Measurements from ENCODE around the gene ADCY5.

ADCY5 gene

DNA sequence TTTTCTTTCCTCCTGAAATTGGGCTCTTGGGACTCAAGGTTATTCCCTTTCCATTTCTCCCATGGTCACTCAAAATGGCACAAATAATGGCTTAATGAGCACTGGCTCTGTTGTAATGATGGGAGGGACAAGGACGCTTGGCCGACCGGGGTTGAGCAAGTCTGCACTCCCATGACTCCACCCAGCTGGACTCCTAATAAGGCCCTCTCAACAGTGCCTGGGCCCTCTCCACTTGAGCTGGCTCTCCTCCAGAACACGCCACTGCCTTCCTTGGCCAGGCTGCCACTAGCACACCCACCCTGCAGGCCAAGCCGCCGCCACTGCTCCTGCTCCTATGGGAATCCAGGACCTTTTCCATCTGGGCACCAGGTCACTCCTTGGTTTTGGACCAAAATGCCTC, 42.3 kb downstream of the ADCY5 start:
- DNase-seq (ENCODE audit: low spot score) = no peak

DNA sequence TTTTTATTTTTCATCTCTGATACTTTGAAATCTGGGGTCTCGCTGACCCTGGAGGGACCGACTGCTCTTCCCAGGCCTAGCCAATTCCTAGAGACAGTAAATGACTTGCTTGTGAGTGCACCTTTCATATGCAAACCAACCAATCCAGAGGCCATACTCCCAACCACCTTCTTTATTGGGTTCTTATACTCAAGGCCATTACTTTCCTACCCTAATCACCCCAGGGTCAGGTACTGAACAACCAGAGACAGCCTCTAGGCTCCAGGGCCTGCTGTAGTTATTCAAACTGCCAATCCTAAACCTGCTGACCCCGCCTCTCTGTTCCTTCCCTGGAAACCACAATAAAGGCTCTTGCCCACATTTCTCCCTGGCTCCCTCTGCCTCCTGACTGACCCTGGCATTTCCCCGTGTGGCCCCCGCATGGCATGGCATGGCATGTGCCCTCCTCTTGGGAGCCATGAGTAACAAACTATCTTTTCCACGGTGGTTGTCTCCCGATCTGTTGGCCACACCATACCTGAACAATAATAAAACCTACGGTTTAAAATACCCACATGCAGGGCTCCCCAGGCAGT, 42.9 kb downstream of the ADCY5 start:
- DNase-seq (ENCODE audit: low spot score) = no peak

DNA sequence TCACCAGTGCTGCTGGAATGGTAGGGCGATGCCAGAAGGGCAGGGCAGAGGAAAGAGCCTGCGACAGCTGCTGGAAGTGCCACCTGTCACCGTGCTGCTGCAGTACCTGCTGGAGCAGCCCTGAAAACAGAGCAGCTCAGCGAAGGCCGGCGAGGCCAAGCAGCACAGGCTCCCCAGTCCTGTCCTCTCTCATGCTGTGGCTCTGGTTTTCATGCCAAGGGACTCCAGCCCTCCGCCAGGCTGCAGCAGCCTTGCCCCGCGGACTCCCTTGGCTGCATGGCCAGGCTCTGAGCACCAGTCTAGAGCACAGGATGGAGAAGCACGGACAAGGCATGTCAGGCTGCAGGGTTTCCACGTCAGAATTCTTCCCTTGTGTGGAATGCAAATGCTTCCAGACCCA, 43.9 kb downstream of the ADCY5 start:
- no peak for DNase-seq (ENCODE audit: low spot score)

DNA sequence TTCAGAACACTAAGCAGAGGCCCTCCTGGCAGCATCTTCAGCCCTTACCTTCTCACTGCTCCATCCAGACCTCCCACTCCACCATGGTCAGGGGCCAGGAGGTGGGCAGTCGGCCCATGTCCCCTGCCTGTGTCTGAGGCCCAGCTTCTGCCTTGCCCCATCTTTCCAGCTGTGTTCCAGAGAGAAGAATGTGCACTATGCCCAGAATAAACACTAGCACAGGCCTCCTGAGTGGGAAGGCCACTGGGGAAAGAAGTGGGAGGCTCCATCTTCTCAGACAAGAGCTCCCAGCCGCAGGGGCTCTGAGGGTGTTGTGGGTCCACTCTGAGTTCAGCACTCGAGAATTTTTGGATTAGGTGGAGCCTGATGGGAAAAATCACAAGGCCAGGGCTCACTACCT, 44.5 kb downstream of the ADCY5 start:
- no peak for DNase-seq (ENCODE audit: low spot score)

DNA sequence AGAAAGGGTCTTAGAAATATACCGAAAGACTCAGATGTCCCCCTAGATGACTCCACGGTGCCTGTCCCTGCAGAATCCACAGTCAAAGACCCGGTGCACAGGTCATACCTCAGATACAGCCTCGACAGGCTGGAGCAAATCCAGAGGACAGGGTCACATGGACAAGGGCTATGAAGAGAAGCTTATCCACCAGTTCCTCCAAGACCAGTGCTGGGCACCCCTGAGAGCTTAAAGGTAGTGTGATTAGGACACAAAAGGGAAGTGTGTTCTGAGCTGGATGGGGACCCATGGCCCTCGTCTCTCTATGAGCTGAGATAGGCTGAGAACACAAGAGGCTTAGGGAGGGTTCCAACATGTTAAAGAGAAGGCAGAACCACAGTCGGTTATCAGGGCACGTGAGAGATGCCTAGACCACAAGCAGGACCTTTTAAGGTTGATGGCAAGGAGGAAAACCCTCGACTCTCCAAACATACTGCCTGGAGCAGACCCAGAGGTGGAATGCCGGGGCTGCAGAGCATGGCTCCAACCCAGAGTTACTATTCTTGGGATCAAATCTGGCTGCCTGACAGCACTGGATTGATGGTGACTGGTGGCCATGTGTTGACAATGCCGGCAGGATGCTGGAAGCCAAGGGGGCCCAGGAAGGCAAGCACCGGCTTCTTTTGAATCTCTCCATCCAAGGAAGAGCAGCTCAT, 46.9 kb downstream of the ADCY5 start:
- DNase-seq (ENCODE audit: low spot score) = no peak

DNA sequence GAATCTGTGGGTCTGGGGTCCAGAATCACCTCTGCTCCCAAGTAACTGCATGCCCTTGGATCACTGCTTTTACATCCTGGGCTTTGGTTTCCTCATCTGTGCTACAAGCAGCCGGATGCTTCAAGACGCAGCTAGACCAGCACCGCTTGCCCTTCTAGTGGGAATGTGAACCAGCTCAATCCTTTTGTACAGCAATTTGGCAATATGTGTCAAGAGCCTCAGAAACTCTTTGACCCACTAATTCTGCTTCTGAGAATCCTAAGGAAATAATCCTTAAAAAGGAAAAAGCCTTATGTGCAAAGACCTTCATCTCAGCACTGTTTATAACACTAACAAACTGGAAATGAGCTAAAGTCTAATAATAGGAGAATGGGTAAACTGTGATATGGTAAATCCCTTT, 48.7 kb downstream of the ADCY5 start:
- no peak for DNase-seq (ENCODE audit: low spot score)

DNA sequence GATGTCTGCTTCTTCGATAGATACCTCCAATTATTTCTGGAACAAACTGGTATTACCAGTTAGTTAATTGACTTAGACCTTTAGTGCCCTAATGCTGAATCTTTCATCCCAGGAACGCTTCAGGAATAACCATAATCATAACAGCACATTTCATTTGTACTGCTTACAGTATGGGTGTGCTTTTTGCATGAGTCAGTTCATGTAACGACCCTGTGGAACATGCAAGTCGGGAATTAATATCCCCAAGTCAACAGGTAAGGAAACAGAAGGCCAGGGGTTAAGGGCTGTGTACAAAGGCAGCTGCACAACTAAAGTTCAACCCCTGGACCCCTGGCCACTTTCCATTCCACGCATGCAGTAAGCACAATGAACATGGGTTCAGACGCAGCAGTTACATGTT, 49.2 kb downstream of the ADCY5 start:
- no peak for DNase-seq (ENCODE audit: low spot score)

DNA sequence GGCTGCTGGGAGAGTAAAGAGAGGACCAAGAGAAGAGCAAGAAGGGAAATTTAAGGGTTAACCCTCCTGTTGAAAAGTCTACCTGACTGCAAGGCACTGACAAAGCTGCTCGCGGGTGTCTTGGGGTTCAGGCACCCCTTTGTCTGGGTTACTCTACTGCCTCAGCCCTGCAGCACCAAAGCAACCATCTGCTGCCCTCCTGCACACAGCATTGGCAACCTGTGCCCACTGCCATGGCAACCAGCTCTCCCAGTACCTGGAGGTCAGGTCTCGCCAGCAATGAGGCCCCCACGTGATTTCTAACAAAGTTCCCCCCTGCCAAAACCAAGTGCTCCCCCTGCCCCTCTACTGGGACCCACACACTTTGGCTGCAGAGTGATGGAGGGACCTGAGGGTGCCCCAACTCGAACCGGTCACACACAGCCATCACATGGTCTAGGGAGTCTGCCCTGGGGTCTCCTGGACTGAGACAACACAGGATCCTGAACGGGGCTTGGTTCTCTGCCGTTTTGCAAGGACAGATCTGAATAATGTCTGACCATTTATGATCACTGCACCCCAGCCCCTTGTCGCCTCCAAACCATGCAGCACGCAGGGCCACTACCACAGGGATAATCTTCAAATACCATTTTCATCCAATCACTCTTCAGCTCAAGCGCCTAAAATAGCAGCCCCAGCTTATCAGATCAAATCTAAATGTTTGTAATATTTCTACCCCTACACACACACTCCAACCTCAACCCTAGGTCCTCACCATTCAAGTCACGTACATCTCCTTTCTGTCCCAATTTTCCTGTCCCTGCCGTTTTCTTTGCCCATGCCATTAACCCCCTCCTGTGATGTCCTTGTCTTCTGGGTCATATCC, 50.7 kb downstream of the ADCY5 start:
- no peak for DNase-seq (ENCODE audit: low spot score)

DNA sequence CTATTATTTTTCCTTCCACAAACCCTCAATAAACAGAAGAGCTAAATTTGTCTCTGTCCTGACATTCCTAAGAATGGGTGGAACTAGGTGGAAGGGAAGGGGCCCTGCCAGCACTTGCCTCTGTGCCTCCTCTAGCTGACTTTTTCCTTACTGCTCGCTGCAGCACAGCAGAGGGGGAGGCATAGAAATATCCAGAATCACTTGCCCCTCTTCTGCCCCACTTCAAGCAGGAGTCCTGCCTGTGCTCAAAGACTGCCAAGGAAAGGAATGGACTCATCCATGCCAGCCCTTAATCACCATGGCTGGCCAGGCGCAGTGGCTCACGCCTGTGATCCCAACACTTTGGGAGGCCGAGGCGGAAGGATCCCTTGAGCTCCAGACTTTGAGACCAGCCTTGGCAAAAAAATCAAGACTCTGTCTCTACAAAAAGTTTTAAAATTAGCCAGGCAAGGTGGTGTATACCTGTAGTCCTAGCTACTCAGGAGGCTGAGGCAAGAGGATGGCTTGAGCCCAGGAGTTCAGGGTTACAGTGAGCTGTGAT, 51.8 kb downstream of the ADCY5 start:
- no peak for DNase-seq (ENCODE audit: low spot score)

DNA sequence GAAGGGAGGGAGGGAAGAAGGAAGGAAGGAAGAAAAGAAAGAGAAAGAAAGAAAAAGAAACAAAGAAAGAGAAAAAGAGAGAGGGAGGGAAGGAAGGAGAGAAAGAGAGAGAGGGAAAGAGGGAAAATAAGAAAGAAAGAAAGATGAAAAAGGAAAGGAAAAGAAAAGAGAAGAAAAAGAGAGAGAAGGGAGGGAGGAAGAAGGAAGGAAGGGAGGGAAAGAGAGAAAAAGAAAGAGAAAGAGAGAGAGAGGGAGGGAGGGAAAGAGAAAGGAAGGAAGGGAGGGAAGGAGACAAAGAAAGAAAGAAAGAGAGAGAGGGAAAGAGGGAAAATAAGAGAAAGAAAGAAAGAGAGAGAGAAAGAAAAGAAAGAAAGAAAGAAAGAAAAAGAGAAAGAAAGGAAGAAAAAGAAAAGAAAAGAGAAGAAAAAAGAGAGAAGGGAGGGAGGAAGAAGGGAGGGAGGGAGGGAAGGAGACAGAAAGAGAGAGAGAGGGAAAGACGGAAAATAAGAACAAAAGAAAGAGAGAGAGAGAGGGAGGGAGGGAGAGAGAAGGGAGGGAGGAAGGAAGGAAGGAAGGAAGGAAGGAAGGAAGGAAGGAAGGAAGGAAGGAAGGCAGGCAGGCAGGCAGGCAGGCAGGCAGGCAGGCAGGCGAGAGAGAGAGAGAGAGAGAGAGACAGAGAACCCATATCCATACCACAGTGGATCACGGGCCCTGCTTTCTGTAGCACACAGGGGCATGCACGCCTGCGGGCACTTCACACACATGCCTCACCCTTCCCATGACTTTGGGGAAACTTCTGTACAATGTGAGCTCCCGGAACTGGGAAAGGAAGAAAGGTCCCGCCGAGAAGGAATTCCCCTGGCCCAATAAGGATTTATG, 52.5 kb downstream of the ADCY5 start:
- DNase-seq (ENCODE audit: low spot score) = no peak

DNA sequence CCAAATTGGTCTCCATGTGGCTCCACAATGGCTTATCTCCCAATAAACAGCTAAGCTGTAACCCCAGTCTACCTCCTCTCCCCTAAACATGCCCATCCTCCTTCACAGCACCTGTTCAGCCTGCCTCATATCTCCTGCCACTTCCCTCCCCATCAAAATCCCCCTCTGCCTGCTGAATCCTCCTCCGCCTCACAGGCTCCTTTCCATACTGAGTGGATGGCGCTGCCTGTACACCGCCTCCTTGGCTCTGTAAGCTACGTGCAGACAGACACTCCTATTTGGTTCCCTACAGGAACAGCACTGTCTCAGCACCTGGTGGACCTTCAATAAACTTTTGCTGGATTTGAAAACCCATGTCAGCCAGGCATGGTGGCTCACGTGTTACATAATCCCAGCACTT, 53.7 kb downstream of the ADCY5 start:
- no peak for DNase-seq (ENCODE audit: low spot score)

DNA sequence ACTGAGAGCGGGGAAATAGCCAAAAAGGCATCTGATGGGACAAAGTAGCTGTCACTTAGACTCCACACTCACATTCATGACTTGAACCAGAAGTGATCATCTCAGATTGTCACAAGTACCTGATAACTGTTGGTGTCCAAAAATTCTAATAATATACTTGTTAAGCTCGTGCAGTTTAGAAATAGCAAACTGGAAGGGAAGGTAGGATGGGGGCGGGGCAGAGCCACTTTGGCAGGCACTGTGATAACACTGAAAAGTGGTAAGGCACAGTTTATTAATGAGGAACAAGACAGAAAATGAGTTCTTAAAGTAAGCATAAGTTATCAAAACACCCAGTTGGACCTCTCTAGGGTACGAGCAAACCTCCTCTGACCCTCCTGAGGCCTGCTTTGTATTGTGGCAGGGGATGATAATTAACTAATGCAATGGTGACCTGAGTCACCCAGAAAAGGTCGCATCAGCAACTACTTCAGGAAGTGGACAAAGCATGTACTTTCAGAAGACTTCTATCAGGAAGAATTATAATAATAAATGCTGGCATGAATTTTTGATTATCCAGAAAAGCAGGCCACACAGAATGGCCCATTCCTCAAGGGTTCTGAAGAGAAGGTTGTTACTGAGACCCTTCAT, 54.4 kb downstream of the ADCY5 start:
- DNase-seq (ENCODE audit: low spot score) = no peak

DNA sequence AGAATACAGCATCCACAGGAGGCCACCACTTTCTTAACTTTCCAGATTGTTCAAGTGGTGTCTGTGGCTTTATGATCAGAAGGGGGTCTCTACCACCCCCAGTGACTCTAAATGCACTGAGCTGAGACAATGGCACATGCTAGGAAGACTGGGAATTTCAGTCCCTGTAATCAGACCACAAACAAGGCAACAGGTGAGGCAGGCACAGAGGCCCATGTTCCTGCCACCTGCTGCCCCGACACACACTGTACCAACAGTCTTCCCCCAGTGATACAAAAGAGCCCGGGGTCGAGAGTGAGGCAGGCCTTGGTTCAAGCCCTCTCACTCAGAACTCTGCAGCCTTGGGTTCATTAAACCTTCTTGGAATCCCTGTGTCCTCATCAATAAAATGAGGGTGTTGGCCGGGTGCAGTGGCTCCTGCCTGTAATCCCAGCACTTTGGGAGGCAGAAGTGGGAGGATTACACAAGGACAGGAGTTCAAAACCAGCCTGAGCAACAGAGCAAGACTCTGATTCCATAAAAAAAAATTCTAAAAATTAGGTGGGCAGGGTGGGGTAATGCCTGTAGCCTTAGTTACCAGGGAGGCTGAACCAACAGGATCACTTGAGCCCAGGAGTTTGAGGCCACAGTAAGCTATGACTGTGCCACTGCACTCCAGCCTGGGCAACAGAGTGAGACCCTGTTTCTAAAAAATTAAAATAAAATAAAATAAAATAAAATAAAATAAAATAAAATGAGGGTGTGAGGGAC, 55.8 kb downstream of the ADCY5 start:
- no peak for DNase-seq (ENCODE audit: low spot score)

DNA sequence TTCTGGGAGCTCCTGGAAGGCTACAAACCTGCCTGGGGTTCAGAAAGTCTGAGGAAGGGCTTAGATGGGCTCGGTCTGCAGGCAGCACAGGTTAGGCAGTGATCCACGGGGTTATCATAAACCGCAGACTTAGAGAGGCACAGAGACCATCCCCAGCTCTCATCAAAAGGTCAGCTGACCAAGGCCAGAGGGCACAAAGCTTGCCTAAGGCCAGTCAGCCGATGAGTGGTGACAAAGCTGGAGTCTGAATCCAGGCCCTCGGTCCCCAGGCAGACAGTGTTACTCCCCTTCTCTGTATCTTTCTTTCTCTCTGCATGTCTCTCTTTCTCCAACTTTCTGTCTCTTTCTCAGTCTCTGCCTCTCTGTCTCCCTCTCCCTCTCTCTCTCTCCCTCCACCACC, 56.5 kb downstream of the ADCY5 start:
- DNase-seq (ENCODE audit: low spot score) = no peak

DNA sequence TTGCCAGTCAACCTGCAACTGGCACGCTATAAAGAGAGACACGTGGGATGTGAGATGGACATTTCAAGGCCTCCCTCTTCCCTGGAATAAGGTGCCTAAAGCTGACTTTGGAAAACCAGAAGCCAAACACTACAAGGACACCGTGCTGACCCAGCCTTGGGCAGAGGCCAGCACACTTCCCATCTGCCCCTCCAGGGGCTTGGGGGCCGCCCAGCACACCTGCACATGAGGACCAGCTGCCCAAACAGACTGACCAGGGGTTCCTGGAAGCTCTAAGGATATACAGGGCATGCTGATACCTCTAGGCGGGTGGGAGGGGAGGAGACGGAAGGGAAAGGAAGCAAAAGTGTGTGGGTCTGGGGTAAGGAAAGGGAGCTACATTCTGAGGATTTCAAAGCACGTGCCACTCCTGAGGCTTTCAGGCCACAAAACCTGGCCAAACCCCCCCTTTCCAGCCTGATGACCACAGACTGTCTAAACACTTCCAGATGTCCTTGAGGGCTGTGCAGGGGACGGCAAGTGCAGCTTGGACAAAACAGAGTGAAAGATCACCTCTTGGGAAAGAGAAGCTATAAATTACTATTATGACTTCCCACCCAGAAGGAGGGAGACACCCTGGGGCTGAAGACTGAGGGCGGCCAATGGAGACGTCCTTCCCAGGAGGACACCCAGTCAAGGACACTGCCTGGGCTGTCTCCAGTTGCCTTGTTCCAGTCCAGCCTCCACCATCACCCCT, 57.9 kb downstream of the ADCY5 start:
- DNase-seq (ENCODE audit: low spot score) = no peak

DNA sequence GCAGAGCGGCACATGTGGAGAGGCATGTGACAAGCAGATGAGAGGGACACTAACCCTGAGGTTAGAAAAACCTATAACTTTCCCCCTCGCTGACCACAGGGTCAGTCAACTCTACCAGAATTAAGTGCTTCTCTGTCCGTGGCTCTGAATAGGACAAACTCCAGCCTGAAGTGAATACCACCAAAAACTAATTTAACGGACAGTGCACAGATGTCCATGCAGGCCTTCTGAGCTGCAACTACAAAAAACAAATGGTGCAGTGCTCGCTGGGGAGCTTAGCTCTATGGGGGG, 59.3 kb downstream of the ADCY5 start:
- no peak for DNase-seq (ENCODE audit: low spot score)

DNA sequence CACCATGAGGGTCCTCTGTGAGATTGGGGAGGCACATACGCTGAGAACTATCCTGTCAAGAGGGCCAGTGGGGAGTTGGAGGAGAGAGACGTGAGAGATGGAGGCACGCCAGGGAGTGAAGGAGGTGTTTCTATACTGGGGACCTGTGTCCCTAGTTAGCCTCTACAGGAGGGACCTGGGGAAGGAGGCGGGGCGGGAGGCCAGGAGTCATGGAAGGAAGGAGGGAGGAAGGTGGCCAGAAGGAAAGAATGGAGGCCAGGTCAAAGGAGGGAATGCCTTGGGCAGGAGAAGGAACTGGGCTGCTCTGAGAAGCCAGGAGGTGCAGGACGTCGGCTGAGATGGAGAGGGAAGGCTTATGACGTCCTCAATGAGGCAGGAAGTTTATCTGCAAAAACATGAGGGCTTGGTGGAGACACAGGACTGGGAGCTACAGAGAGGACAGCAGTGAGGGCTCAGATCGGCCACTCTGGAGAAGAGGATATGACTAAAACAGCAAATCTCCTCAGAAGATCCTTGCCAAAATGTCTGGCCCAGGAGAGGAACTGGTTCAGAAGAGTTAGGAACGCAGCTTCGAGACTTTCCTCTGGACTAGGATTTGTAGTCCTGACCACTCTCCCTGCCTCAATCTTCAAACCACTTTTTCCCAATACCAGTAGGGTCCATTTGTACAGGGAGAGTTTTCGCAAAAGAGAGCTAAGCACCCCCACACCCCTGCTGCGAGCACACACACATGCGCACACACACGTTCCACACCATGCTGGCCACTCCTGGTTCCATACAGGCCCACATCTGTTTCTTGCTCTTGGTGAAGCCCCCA, 59.9 kb downstream of the ADCY5 start:
- no peak for DNase-seq (ENCODE audit: low spot score)

DNA sequence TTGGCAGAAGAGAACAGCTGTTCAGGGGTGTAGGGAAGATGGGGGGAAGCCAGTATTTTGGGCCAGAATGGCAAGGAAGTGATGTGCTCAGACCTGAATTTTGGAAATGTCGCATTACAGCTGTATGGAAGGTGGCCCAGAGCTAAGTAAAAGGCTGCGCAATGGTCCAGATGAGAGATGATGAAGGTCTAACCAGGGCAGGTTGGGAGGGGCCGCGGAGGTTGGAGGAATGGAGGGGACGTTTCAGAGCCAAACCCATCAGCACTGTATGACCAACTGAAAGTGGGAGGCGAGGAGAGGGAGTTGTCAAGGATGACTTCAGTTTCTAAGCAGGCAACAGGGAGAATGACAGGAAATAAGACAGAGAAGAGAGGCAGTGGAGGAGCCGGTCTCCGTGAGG, 60.8 kb downstream of the ADCY5 start:
- DNase-seq (ENCODE audit: low spot score) = no peak

DNA sequence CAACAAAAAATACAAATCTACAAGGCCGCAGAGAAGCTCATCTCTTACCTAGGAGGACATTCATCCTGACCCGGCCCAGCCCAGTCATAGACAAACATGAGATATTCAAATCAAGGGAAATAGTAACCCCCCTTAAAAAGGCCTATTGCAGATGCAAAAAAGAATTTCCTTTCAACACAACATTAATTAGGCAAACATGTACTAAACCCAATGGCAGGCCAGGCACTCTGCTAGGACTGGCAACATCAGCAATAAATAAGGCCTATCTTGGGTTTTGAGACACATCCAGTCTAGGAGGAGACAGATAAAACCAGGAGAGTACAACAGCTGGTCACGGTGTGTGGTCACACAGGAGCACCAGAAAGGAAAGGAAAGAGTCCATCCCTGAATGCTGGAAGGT, 61.4 kb downstream of the ADCY5 start:
- DNase-seq (ENCODE audit: low spot score) = no peak
